IPS DF 6.9 (cell line): ENCODE data around the gene ZMAT5.

ENCODE experiments used
- DNase-seq: peaks from one replicate; pipeline ENCODE4 v3.0.0-alpha.2; 2013; ENCODE audit warnings: low read depth, low spot score
- H3K27ac ChIP-seq: one replicate; pipeline ENCODE4 v1.5.1; 2013; ENCODE audit warnings: low read length, control low read depth
- H3K27me3 ChIP-seq: 2 replicates; pipeline ENCODE4 v1.6.1; 2013; ENCODE audit warnings: mild to moderate bottlenecking, low read length; ENCODE audit not compliant: control insufficient read depth, insufficient read depth
- H3K36me3 ChIP-seq: 2 replicates; pipeline ENCODE4 v1.6.1; 2013; ENCODE audit warnings: low read length; ENCODE audit not compliant: control insufficient read depth, insufficient read depth
- H3K4me1 ChIP-seq: 2 replicates; pipeline ENCODE4 v1.6.1; 2013; ENCODE audit warnings: low read length; ENCODE audit not compliant: control insufficient read depth, insufficient read depth
- H3K4me3 ChIP-seq: 2 replicates; pipeline ENCODE4 v1.5.1; 2013; ENCODE audit warnings: mild to moderate bottlenecking, low read length
- H3K9me3 ChIP-seq: 2 replicates; pipeline ENCODE4 v1.6.1; 2013; ENCODE audit warnings: low read length, inconsistent platforms; ENCODE audit not compliant: control insufficient read depth, insufficient read depth
- WGBS: extraction: QIAGEN DNeasy Blood & Tissue Kit; methylation state at CpG from one replicate; pipeline ENCODE4 v1.1.7; 2013; ENCODE audit warnings: mixed read lengths, missing lambda C conversion rate; ENCODE audit not compliant: insufficient read length, insufficient coverage; 5-methylcytosine and 5-hydroxymethylcytosine counted together

ZMAT5 gene

GRCh38 chr22:29690476-29690875 lies 76.3 kb downstream of the ZMAT5 start:
- DNase-seq: no peak
- no CpG with 5 or more reads among the region's 9 CpGs for WGBS
- Histone ChIP-seq H3K4me1 (peaks cover 11% of the 10 kb centered on the region), H3K4me3 (no peak overlapping the region), H3K9me3 (no peaks in the 10 kb centered on the region), H3K27me3 (no peaks in the 10 kb centered on the region), H3K36me3 (no peaks in the 10 kb centered on the region; the same call in 1 of the 2 replicates), H3K27ac (no peak overlapping the region)

GRCh38 chr22:29689880-29690213 lies 77.0 kb downstream of the ZMAT5 start:
- H3K4me3 ChIP-seq: no peak overlapping the region
- no peaks in the 10 kb centered on the region for H3K27me3 ChIP-seq
- DNase-seq: no peak
- WGBS: no CpG with 5 or more reads among the region's 8 CpGs
- H3K9me3 ChIP-seq: no peaks in the 10 kb centered on the region
- no peaks in the 10 kb centered on the region; the same call in 1 of the 2 replicates for H3K36me3 ChIP-seq
- H3K4me1 ChIP-seq: peaks cover 11% of the 10 kb centered on the region
- no peak overlapping the region for H3K27ac ChIP-seq

GRCh38 chr22:29689206-29689879 lies 77.5 kb downstream of the ZMAT5 start:
- Histone ChIP-seq H3K9me3 (no peaks in the 10 kb centered on the region), H3K4me1 (peaks cover 11% of the 10 kb centered on the region), H3K4me3 (no peak overlapping the region), H3K36me3 (no peaks in the 10 kb centered on the region; the same call in 1 of the 2 replicates), H3K27ac (no peak overlapping the region), H3K27me3 (no peaks in the 10 kb centered on the region)
- WGBS: no CpG with 5 or more reads among the region's 5 CpGs
- DNase-seq: no peak

- no peaks in the 10 kb centered on the region for H3K27me3 ChIP-seq
- no peaks in the 10 kb centered on the region for H3K36me3 ChIP-seq
- no peaks in the 10 kb centered on the region for H3K9me3 ChIP-seq
- no peak overlapping the region for H3K4me3 ChIP-seq
- no CpG with 5 or more reads among the region's 4 CpGs for WGBS
- H3K27ac ChIP-seq: no peak overlapping the region
- no peaks in the 10 kb centered on the region for H3K4me1 ChIP-seq
- DNase-seq: no peak
These were observed 82.6 kb downstream of the ZMAT5 start for GRCh38 chr22:29684244-29684643.

DNA sequence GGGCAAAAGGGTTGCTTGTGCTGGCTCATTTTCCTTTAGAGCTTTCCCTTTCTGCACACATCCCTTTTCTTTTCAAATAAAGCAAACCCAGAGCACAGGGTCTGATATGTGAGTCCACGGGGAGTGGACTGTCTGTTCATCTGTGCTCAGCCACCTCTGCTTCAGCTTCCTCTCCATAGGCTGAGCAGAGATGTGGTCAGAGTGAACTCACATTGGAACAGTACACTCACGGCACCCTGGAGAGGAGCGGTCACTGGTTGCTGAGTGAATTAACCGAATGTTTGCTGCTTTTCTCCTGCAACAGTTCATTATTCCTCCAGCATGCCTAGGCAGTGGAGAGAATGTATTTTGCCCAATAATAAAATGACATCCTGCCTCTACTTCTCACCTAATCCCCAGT lies 83.3 kb downstream of the ZMAT5 start:
- no CpG with 5 or more reads among the region's 4 CpGs for WGBS
- Histone ChIP-seq H3K36me3 (0 out of 2 replicates have a peak, but pooled peaks cover 4% of the 10 kb centered on the region), H3K27ac (no peak overlapping the region)

More for the DNA sequence above, 83.3 kb downstream of the ZMAT5 start:
- no peak for DNase-seq
- no peaks in the 10 kb centered on the region for H3K9me3 ChIP-seq
- no peaks in the 10 kb centered on the region for H3K27me3 ChIP-seq
- H3K4me1 ChIP-seq: no peaks in the 10 kb centered on the region
- H3K4me3 ChIP-seq: no peak overlapping the region
